GM18526 (cell line): Measurements from ENCODE around the gene AMY2B.
"Not testable (repeated sequence)": the region's sequence is repeated elsewhere in the genome, so short reads cannot be mapped to it uniquely, and the experiment has no call there.

Source experiments
- POLR2A ChIP-seq: IDR thresholded peaks from 3 replicates; pipeline ENCODE4 v1.6.1; 2011; ENCODE audit not compliant: insufficient read length; ENCODE audit errors: extremely low read depth

AMY2B gene

GRCh38 chr1:103571289-103571688, at the start of gene AMY2B:
Gene AMY2B, plus strand, starts transcription at chr1:103571589. Its CDS starts 14 bp downstream, at chr1:103571603.
- TF ChIP-seq POLR2A: not testable (repeated sequence)

- no peak for TF ChIP-seq POLR2A
Measured at GRCh38 chr1:103523346-103523745, 48.0 kb upstream of the AMY2B start.

GRCh38 chr1:103525114-103525606, 46.2 kb upstream of the AMY2B start:
- TF ChIP-seq POLR2A: no peak

- TF ChIP-seq POLR2A: peak; percentile 54
Measured at GRCh38 chr1:103525607-103526507, 45.5 kb upstream of the AMY2B start, which contains the start of gene RNPC3. Gene RNPC3, plus strand, starts transcription at chr1:103525699. Its CDS starts 372 bp downstream, at chr1:103526071.

- no peak for TF ChIP-seq POLR2A
Measured at GRCh38 chr1:103527331-103527730, 44.1 kb upstream of the AMY2B start.

- no peak for TF ChIP-seq POLR2A
Measured at GRCh38 chr1:103529746-103530145, 41.6 kb upstream of the AMY2B start.

GRCh38 chr1:103538226-103538625, 33.2 kb upstream of the AMY2B start:
- no peak for TF ChIP-seq POLR2A

GRCh38 chr1:103541431-103541830, 30.0 kb upstream of the AMY2B start:
- no peak for TF ChIP-seq POLR2A

GRCh38 chr1:103546496-103546895, 24.9 kb upstream of the AMY2B start:
- no peak for TF ChIP-seq POLR2A

- no peak for TF ChIP-seq POLR2A
Measured at GRCh38 chr1:103547840-103548239, 23.5 kb upstream of the AMY2B start.

GRCh38 chr1:103560427-103560826, 11.0 kb upstream of the AMY2B start:
- no peak for TF ChIP-seq POLR2A

GRCh38 chr1:103561643-103562395, 9.6 kb upstream of the AMY2B start:
- no peak for TF ChIP-seq POLR2A

GRCh38 chr1:103563056-103563455, 8.3 kb upstream of the AMY2B start:
- no peak for TF ChIP-seq POLR2A

- TF ChIP-seq POLR2A: no peak
Measured at GRCh38 chr1:103569493-103569892, 1.9 kb upstream of the AMY2B start.

GRCh38 chr1:103576065-103576464, 4.7 kb downstream of the AMY2B start:
- no peak for TF ChIP-seq POLR2A

GRCh38 chr1:103582464-103582863, 11.1 kb downstream of the AMY2B start:
- no peak for TF ChIP-seq POLR2A
